Muscle layer of colon (tissue), 2 donors: ENCODE results near the gene SAMD14.
A peak's percentile ranks its signal among the peaks of the same experiment; 100 is the strongest.

Experiments
- H3K27ac ChIP-seq: one replicate; pipeline ENCODE4 v1.7.0; 2013; ENCODE audit warnings: low read depth, mild to moderate bottlenecking, low read length, moderate library complexity
- H3K27me3 ChIP-seq, 2 donors: one replicate each; pipeline ENCODE4 v1.7.0; 2013; ENCODE audit warnings: low read length in 2 of 2, mild to moderate bottlenecking in 2 of 2; ENCODE audit not compliant: insufficient read depth in 2 of 2, control insufficient read depth in 1 of 2
- H3K36me3 ChIP-seq: one replicate; pipeline ENCODE4 v1.7.0; 2013; ENCODE audit warnings: mild to moderate bottlenecking, low read length; ENCODE audit not compliant: insufficient read depth
- H3K4me1 ChIP-seq: one replicate; pipeline ENCODE4 v1.7.0; 2013; ENCODE audit warnings: mild to moderate bottlenecking, low read length; ENCODE audit not compliant: insufficient read depth
- H3K4me3 ChIP-seq, 2 donors: one replicate each; pipeline ENCODE4 v1.7.0; 2013; ENCODE audit warnings: low read length in 2 of 2, low read depth in 1 of 2, mild to moderate bottlenecking in 1 of 2, moderate library complexity in 1 of 2
- H3K9ac ChIP-seq: one replicate; pipeline ENCODE4 v1.7.0; 2013; ENCODE audit warnings: low read length
- H3K9me3 ChIP-seq: one replicate; pipeline ENCODE4 v1.7.0; 2013; ENCODE audit warnings: mild to moderate bottlenecking, low read length
- donor health status: abdominal sarcoma.
- donor health status: Adenocarcinoma of cecum.

The SAMD14 gene

DNA sequence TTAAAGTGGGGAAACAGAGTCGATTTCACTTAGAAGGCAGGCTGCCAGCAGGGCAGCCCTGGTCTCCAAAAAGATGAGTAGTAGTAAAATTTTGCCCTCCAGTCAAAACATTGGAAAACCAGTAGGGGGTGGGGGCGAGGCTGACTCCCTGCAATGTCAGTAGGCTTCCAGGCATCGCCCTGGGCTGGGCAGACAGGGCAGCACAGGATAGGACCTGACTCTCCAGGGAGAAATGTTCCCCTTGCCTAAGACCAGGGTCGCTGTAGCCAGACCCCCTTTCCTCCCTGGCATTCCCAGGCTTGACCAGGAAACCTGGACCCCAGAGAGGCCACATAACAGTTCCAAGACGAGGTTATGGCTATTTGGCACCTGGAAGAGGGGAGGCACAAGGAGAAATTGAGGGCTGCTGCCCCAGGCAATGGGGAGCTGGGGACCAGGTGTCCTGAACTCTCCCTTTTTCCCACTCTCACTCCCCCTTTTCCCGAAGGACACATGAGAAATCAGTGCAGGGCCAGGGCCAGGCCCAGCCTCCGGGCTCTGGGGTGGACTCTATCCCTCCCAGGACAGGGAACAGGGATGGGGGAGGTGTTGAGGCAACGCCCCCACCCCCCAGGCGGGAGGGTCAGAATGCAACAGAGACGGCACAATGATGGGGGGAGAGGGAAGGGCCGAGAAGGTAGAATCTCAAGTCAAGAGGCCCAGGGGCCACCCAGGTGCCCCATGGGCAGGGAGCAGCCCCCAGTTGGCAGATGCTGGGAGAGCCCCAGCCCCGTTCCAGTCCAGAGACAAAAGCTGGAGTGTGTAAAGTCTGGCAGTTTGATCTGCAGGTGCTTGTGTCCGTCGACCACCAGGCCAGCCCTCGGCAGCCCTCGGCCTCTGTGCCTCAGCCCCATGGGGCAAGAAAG, 4.5 kb upstream of the SAMD14 start:
- Histone ChIP-seq H3K36me3 (peaks cover 39% of the 10 kb centered on the region), H3K9me3 (no peaks in the 10 kb centered on the region), H3K27me3 (peaks cover 2 to 4% of the 10 kb centered on the region in 2 donors), H3K27ac (no peak overlapping the region), H3K4me3 (no peak overlapping the region), H3K9ac (no peak overlapping the region), H3K4me1 (peaks cover 14% of the 10 kb centered on the region)

- H3K27me3 ChIP-seq = peaks cover 4 to 6% of the 10 kb centered on the region in 2 donors
- H3K9me3 ChIP-seq = no peaks in the 10 kb centered on the region
- H3K9ac ChIP-seq = no peak overlapping the region
- H3K36me3 ChIP-seq = peaks cover 32% of the 10 kb centered on the region
- peaks cover 14% of the 10 kb centered on the region for H3K4me1 ChIP-seq
- H3K27ac ChIP-seq = no peak overlapping the region
- H3K4me3 ChIP-seq = no peak overlapping the region
Measured at GRCh38 chr17:50133769-50134099, 3.8 kb upstream of the SAMD14 start.

DNA sequence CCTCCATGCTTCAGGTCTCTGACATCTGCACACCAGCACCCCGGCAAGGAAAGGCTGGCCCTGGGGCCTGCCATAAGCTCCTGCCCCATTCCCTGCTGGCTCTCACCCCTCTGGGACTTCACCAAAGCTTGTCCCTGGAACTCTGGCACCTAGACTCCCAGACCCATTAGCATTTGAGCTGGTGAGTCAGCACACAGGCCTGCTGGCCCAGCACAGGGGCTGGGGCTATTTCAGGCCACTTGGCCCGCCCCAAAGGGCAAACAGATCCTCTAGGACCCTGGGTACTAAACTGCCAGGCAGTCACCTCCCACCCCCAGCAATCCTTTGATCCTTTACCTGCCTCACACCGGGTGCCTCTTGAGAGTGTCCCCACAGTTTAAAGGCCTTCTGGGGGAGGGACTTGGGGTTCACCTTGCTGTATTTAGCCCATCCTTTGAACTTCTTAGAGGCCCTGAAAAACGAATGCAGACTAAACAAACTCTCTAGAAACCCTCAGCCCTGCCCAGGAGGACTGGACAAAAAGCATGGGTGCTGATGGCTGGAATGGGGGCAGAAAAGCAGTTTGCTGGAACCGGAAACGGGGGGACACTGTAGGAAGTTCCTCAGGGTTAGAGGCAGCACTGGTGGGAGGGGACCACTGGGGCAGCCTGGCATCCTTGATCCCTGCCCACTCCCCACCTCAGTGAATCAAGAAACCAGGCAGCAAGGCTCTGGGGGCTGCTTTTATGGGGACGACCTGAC, 3.2 kb upstream of the SAMD14 start:
- H3K4me1 ChIP-seq = peaks cover 14% of the 10 kb centered on the region
- no peak overlapping the region for H3K4me3 ChIP-seq
- H3K27me3 ChIP-seq = peaks cover 4 to 11% of the 10 kb centered on the region in 2 donors
- H3K36me3 ChIP-seq = peaks cover 27% of the 10 kb centered on the region
- H3K9me3 ChIP-seq = no peaks in the 10 kb centered on the region
- H3K27ac ChIP-seq = peak overlapping the region; percentile 30
- H3K9ac ChIP-seq = no peak overlapping the region

DNA sequence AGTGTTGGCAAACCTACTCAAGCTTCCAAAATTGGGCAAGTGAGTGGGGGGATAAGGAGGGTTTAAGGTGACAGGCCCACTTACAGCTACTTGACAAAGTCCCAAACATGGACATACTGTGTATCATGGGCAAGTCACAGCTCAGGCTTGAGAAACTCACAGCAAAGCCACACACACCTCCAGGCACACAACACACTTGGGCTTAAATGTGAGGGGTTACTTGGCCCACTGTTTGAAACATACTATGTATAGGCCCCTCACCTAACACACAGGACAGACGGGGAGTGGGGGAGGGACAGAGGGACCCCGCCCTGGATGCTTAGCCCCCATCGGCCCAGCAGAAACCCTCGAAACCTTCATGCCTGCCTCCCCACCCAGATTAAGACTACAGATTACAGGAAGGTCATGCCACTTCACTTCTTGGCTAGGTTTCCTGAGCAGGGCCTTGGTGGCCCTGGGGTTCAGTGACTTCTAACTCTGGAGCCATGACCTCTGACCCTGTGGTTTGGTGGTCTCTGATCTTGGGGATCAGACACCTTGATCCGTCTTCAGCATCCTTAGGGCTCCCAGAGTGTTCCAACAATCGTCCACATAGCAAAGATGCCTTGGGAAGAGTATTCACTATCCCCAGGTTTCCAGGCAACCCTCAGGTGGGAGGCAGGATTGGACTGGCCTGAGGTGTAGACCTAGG, 2.3 kb upstream of the SAMD14 start:
- peaks cover 17% of the 10 kb centered on the region for H3K36me3 ChIP-seq
- H3K4me1 ChIP-seq = peaks cover 14% of the 10 kb centered on the region
- H3K9ac ChIP-seq = no peak overlapping the region
- no peak overlapping the region for H3K27ac ChIP-seq
- H3K9me3 ChIP-seq = no peaks in the 10 kb centered on the region
- peaks cover 4 to 11% of the 10 kb centered on the region in 2 donors for H3K27me3 ChIP-seq
- no peak overlapping the region for H3K4me3 ChIP-seq

DNA sequence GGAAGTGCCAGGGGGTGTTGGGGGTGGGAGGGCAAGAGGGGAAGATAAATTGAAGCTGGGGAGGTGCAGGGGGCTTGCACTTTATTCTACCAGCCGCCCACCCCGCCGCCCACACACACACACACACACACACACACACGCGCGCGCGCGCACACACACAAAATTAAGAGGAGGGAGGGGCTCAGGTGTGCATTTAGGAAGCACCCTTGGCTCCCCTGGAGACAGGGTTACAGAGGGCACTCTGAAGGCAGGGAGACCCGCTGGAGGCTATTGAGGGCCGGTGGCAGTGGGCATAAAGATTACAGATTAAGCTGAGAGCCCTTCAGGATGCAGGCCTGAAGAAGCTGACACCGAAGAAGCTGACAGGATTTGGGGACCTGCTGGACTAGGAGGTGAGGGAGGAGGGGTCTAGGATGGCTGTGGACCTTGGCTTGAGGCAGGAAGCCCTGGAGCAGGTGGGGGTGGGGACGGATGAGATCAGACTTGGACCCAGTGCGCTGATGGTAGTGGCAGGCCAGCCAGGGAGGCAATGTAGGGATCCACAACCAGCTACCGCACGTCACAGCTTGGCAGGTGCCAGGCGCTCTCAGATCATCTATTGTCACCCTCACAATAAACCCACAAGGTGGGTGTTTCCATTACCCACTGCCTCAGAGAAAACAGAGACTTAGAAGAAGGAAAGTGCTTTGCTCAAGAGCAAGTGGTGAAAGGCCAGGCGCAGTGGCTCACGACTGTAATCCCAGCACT, 772 bp upstream of the SAMD14 start:
- Histone ChIP-seq H3K27ac (no peak overlapping the region), H3K9ac (no peak overlapping the region), H3K9me3 (no peaks in the 10 kb centered on the region), H3K36me3 (peaks cover 10% of the 10 kb centered on the region), H3K27me3 (peaks cover 4 to 11% of the 10 kb centered on the region in 2 donors), H3K4me1 (peaks cover 14% of the 10 kb centered on the region), H3K4me3 (peak overlapping the region in 1 of 2 donors; percentile 27)

DNA sequence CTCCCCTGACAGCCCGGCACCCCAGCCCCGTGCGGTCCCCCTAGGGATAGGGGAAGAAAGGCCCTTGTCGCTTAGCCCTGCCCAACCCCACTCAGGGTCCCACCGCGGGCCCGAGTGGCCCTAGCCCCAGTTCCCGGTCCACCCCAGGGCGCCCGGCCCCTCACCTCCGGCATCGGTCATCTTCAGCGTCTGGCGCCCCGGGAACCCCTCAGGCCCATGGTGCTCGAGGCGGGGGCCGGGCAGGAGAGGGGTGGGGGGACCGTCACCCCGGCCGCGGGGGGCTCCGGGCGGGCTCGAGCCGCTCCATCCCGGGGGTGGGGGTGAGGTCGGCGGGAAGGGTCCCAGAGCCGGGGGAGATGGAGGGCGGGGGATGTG, 620 bp downstream of the SAMD14 start:
- Histone ChIP-seq H3K9ac (no peak overlapping the region), H3K4me3 (peak overlapping the region in 1 of 2 donors; percentile 25), H3K9me3 (no peaks in the 10 kb centered on the region), H3K36me3 (peaks cover under 1% of the 10 kb centered on the region), H3K4me1 (peaks cover 14% of the 10 kb centered on the region), H3K27ac (no peak overlapping the region), H3K27me3 (peaks cover 4 to 11% of the 10 kb centered on the region in 2 donors)

GRCh38 chr17:50128441-50129352, 1.3 kb downstream of the SAMD14 start:
- Histone ChIP-seq H3K9ac (no peak overlapping the region), H3K4me3 (peak overlapping the region; percentile 16 to 18), H3K9me3 (no peaks in the 10 kb centered on the region), H3K27ac (no peak overlapping the region), H3K36me3 (no peaks in the 10 kb centered on the region), H3K27me3 (peaks cover 4 to 11% of the 10 kb centered on the region in 2 donors), H3K4me1 (peaks cover 9% of the 10 kb centered on the region)

- Histone ChIP-seq H3K9me3 (no peaks in the 10 kb centered on the region), H3K27me3 (peaks cover 4 to 11% of the 10 kb centered on the region in 2 donors), H3K36me3 (no peaks in the 10 kb centered on the region), H3K9ac (no peak overlapping the region), H3K27ac (no peak overlapping the region), H3K4me1 (peaks cover 1% of the 10 kb centered on the region), H3K4me3 (no peak overlapping the region)
Measured at GRCh38 chr17:50127697-50128361, 2.1 kb downstream of the SAMD14 start.

GRCh38 chr17:50125420-50125997, 4.5 kb downstream of the SAMD14 start:
- no peaks in the 10 kb centered on the region for H3K4me1 ChIP-seq
- peaks cover 0 to 11% of the 10 kb centered on the region in 2 donors for H3K27me3 ChIP-seq
- H3K9ac ChIP-seq = no peak overlapping the region
- H3K27ac ChIP-seq = no peak overlapping the region
- H3K36me3 ChIP-seq = no peaks in the 10 kb centered on the region
- H3K9me3 ChIP-seq = no peaks in the 10 kb centered on the region
- H3K4me3 ChIP-seq = no peak overlapping the region
